Vagina (tissue), 2 donors: Measurements from ENCODE around the gene SLC35E3.

Experiments used
- POLR2A ChIP-seq, 2 donors: fragments of 450-650 bp; IDR thresholded peaks; one replicate each; pipeline ENCODE4 v1.6.1; 2017; ENCODE audit warnings: antibody characterized with exemption in 2 of 2, mild to moderate bottlenecking in 2 of 2, moderate library complexity in 2 of 2
- TF ChIP-seq, protein P1 (sequence below), 3 experiments: fragments of 450-650 bp in 2 of 3; fragments of 200-600 bp in 1 of 3; sonication (generic) in 1 of 3; IDR thresholded peaks; one replicate each; pipeline ENCODE4 v1.5.1; 2017 to 2019; ENCODE audit warnings: antibody characterized with exemption in 3 of 3, mild to moderate bottlenecking in 2 of 3, moderate library complexity in 2 of 3

- TF ChIP-seq, protein P1, sequence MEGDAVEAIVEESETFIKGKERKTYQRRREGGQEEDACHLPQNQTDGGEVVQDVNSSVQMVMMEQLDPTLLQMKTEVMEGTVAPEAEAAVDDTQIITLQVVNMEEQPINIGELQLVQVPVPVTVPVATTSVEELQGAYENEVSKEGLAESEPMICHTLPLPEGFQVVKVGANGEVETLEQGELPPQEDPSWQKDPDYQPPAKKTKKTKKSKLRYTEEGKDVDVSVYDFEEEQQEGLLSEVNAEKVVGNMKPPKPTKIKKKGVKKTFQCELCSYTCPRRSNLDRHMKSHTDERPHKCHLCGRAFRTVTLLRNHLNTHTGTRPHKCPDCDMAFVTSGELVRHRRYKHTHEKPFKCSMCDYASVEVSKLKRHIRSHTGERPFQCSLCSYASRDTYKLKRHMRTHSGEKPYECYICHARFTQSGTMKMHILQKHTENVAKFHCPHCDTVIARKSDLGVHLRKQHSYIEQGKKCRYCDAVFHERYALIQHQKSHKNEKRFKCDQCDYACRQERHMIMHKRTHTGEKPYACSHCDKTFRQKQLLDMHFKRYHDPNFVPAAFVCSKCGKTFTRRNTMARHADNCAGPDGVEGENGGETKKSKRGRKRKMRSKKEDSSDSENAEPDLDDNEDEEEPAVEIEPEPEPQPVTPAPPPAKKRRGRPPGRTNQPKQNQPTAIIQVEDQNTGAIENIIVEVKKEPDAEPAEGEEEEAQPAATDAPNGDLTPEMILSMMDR (IDR thresholded peaks at IDR 0.05), result no peak
- no peak for TF ChIP-seq POLR2A (IDR thresholded peaks at IDR 0.05)
These were observed 22.5 kb downstream of the SLC35E3 start for GRCh38 chr12:68768431-68768939.
